Panc1 (cell line): Measurements from ENCODE around the gene VAV3. TPM values are rescaled to one million over a fixed set of nuclear protein-coding genes. Genes with fewer than 3 reads are reported as not detected.

Source experiments
- ATAC-seq: fragments of 200-7000 bp; cut with Tn5 transposase; 2 replicates; pipeline ENCODE4 v1.9.1; 2020; ENCODE audit warnings: mild to moderate bottlenecking, moderate library complexity
- BruUV-seq: library from RNA; stranded (reverse); fragments of 400-500 nt; replicated peaks from 2 replicates; lab custom pipeline; 2021; lab: Mats Ljungman, UMichigan
- CTCF ChIA-PET: fragments of 300-600 bp; sonication (Branson Sonifier 250); formaldehyde crosslinking; loops from one replicate; lab custom pipeline; 2022; ENCODE audit warnings: antibody characterized with exemption; lab: Charles Lee
- POLR2A ChIA-PET: fragments of 300-600 bp; sonication (Branson Sonifier 250); formaldehyde crosslinking; loops from one replicate; lab custom pipeline; 2022; ENCODE audit warnings: antibody characterized with exemption; lab: Charles Lee
- DNase-seq: peaks from one replicate; pipeline ENCODE4 v3.0.0-alpha.2; 2010; ENCODE audit warnings: low read depth, low spot score
- H3K27ac ChIP-seq: 2 replicates; pipeline ENCODE4 v1.5.1; 2011; ENCODE audit warnings: mild to moderate bottlenecking, low read length, inconsistent platforms
- H3K27me3 ChIP-seq: fragments of 200-500 bp; sonication (Bioruptor generic); 2 replicates; pipeline ENCODE4 v1.6.0; 2014; ENCODE audit warnings: low read length, inconsistent platforms; ENCODE audit not compliant: control insufficient read depth, insufficient read depth
- H3K36me3 ChIP-seq: fragments of 200-500 bp; sonication (Bioruptor generic); 2 replicates; pipeline ENCODE4 v1.5.1; 2014; ENCODE audit warnings: inconsistent platforms, mild to moderate bottlenecking, low read length, moderate library complexity; ENCODE audit not compliant: control insufficient read depth, insufficient read depth
- H3K4me1 ChIP-seq: 2 replicates; pipeline ENCODE4 v1.5.1; 2011; ENCODE audit warnings: inconsistent platforms, mild to moderate bottlenecking, low read length, moderate library complexity; ENCODE audit not compliant: control insufficient read depth, insufficient read depth
- H3K4me3 ChIP-seq, 2 experiments: 2 replicates each; pipeline ENCODE4 v1.5.1; 2011 to 2012; ENCODE audit warnings: low read depth in 2 of 2, low read length in 2 of 2, mild to moderate bottlenecking in 2 of 2, inconsistent platforms in 1 of 2, moderate library complexity in 1 of 2
- H3K9me3 ChIP-seq: fragments of 200-500 bp; sonication (Bioruptor generic); 2 replicates; pipeline ENCODE4 v1.5.1; 2014; ENCODE audit warnings: low read depth, mild to moderate bottlenecking, inconsistent platforms, low read length, moderate library complexity; ENCODE audit not compliant: control insufficient read depth, insufficient read depth
- POLR2AphosphoS5 ChIP-seq: IDR thresholded peaks from 2 replicates; pipeline ENCODE4 v1.6.1; 2012; ENCODE audit warnings: mild to moderate bottlenecking, low read depth, low read length, moderate library complexity
- REST ChIP-seq, 2 experiments: IDR thresholded peaks; 2 replicates each; pipeline ENCODE4 v1.6.1; 2011 to 2012; ENCODE audit warnings: low read depth in 2 of 2, control low read depth in 1 of 2, low read length in 1 of 2, mild to moderate bottlenecking in 1 of 2, moderate library complexity in 1 of 2; ENCODE audit not compliant: insufficient read depth in 1 of 2
- SIN3A ChIP-seq: IDR thresholded peaks from 2 replicates; pipeline ENCODE4 v1.6.1; 2012; ENCODE audit warnings: low read depth, mild to moderate bottlenecking, low read length, moderate library complexity, borderline replicate concordance; ENCODE audit not compliant: insufficient read depth
- TCF7L2 ChIP-seq: IDR thresholded peaks from 2 replicates; pipeline ENCODE4 v1.6.1; 2011; ENCODE audit warnings: mild to moderate bottlenecking, low read depth, low read length, inconsistent platforms
- in situ Hi-C: cut with HindIII; loops from 2 replicates; pipeline ENCODE4 v1.10.0; 2016; ENCODE audit warnings: low sequenced_read_pairs, low pct_unique_long_range_greater_than_20kb
- intact Hi-C: fragments of 100-400 bp; cut with micrococcal nuclease; formaldehyde crosslinking; loops from one replicate; pipeline ENCODE4 v1.10.0; 2022; ENCODE audit not compliant: unreplicated experiment
- total RNA-seq: library from RNA; stranded (reverse); gene quantifications from one replicate; pipeline ENCODE4 v1.2.1, GENCODE V29; 2021; ENCODE audit not compliant: unreplicated experiment
- TF ChIP-seq, protein P1 (sequence below): fragments of 450-650 bp; IDR thresholded peaks from 2 replicates; pipeline ENCODE4 v1.5.1; 2017; ENCODE audit warnings: mild to moderate bottlenecking

VAV3 gene
- total RNA-seq, 1 experiment from 2014 or later = 0.23 TPM

- intact Hi-C loops (no loop called here), in situ Hi-C loops (no loop called here)
- CTCF ChIA-PET = no interaction called here
- Histone ChIP-seq H3K4me1 (no peaks in the 10 kb centered on the region), H3K9me3 (no peaks in the 10 kb centered on the region), H3K4me3 (no peak overlapping the region), H3K36me3 (no peaks in the 10 kb centered on the region), H3K27me3 (no peaks in the 10 kb centered on the region; the same call in 1 of the 2 replicates), H3K27ac (no peak overlapping the region)
- DNase-seq (no peak), ATAC-seq (no peak)
- POLR2A ChIA-PET = no interaction called here
- BruUV-seq = no TSS peak
- TF ChIP-seq, protein P1, sequence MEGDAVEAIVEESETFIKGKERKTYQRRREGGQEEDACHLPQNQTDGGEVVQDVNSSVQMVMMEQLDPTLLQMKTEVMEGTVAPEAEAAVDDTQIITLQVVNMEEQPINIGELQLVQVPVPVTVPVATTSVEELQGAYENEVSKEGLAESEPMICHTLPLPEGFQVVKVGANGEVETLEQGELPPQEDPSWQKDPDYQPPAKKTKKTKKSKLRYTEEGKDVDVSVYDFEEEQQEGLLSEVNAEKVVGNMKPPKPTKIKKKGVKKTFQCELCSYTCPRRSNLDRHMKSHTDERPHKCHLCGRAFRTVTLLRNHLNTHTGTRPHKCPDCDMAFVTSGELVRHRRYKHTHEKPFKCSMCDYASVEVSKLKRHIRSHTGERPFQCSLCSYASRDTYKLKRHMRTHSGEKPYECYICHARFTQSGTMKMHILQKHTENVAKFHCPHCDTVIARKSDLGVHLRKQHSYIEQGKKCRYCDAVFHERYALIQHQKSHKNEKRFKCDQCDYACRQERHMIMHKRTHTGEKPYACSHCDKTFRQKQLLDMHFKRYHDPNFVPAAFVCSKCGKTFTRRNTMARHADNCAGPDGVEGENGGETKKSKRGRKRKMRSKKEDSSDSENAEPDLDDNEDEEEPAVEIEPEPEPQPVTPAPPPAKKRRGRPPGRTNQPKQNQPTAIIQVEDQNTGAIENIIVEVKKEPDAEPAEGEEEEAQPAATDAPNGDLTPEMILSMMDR = no peak
- no peak for TF ChIP-seq SIN3A
- no peak for TF ChIP-seq POLR2AphosphoS5
- TF ChIP-seq REST (IDR thresholded peaks at IDR 0.05; ENCODE audit: insufficient read depth in 1 of 2, low read depth in 2 of 2, low read length in 1 of 2) = no peak
- TF ChIP-seq TCF7L2 = no peak
Observed at GRCh38 chr1:107992347-107992746, 27.4 kb upstream of the VAV3 start.

DNA sequence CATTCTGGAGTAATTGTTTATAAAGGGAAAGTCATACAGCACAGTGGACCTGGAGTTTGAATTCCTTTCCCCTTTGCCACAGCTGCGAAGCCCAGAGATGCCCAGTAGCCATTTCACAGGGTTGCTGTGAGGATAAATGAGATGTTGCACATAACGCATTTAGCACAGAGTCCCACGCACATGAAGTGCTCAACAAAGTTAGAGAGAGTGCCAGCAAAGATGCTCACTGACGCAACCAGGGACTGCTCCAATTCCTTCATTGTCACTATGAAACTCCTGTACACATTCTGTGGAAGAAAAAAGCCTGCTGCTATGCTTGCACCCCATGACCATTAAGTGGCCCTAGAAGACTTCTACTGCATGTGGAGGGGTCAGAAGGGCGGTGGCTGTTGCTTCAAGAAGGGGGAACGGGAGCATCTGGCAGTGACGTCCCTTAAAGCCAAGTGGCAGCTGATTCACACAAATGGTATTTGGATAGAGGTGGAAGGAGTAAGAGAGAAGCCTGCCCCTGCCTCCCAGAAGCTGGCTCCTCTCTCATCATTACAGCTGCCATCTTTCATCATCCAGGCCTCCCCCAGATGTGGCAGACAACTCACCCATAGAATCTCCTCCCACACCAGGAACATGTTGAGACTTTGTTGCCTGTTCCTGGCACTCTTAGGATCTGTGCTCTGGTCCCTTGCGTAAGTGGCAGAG, 26.5 kb upstream of the VAV3 start:
- BruUV-seq = no TSS peak
- no peaks in the 10 kb centered on the region; the same call in 1 of the 2 replicates for H3K27me3 ChIP-seq
- H3K4me1 ChIP-seq = no peaks in the 10 kb centered on the region
- TF ChIP-seq, protein P1 = no peak
- TF ChIP-seq SIN3A (no peak), TCF7L2 (no peak), REST (IDR thresholded peaks at IDR 0.05; ENCODE audit: insufficient read depth in 1 of 2, low read depth in 2 of 2, low read length in 1 of 2) (no peak), POLR2AphosphoS5 (no peak)
- ATAC-seq (no peak), DNase-seq (no peak)
- in situ Hi-C loops = no loop called here
- H3K36me3 ChIP-seq = no peaks in the 10 kb centered on the region
- intact Hi-C loops = no loop called here
- POLR2A ChIA-PET = no interaction called here
- H3K4me3 ChIP-seq = no peak overlapping the region
- H3K27ac ChIP-seq = no peak overlapping the region
- no peaks in the 10 kb centered on the region for H3K9me3 ChIP-seq
- CTCF ChIA-PET = no interaction called here
